ENCODE results near the gene HIGD2B.
A peak's percentile ranks its signal among the peaks of the same experiment; 100 is the strongest.
"Not testable (repeated sequence)": the region's sequence is repeated elsewhere in the genome, so short reads cannot be mapped to it uniquely, and the experiment has no call there.

Gene HIGD2B

GRCh38 chr15:72685925-72686794, at the start of gene HIGD2B, which contains the start of gene BBS4:
HIGD2B (minus strand) TSS chr15:72686182; CDS start chr15:72676374, 9,808 bp downstream.
BBS4 (plus strand) TSS chr15:72686207; CDS start chr15:72686228, 21 bp downstream.
- DNase-seq (ENCODE audit: low read depth), result peak; percentile 80

GRCh38 chr15:72735111-72735510, 49.1 kb upstream of the HIGD2B start:
- no peak for DNase-seq (ENCODE audit: low read depth)

GRCh38 chr15:72733941-72734738, 48.2 kb upstream of the HIGD2B start:
- no peak for DNase-seq (ENCODE audit: low read depth)

GRCh38 chr15:72732516-72732915, 46.5 kb upstream of the HIGD2B start:
- no peak for DNase-seq (ENCODE audit: low read depth)

GRCh38 chr15:72732086-72732485, 46.1 kb upstream of the HIGD2B start:
- no peak for DNase-seq (ENCODE audit: low read depth)

- no peak for DNase-seq (ENCODE audit: low read depth)
Measured at GRCh38 chr15:72728821-72729220, 42.8 kb upstream of the HIGD2B start.

- not testable (repeated sequence) for DNase-seq (ENCODE audit: low read depth)
Measured at GRCh38 chr15:72728249-72728648, 42.3 kb upstream of the HIGD2B start.

GRCh38 chr15:72727154-72727553, 41.2 kb upstream of the HIGD2B start:
- no peak for DNase-seq (ENCODE audit: low read depth)

- DNase-seq (ENCODE audit: low read depth), result not testable (repeated sequence)
Measured at GRCh38 chr15:72725851-72726250, 39.9 kb upstream of the HIGD2B start.

GRCh38 chr15:72725446-72725845, 39.5 kb upstream of the HIGD2B start:
- no peak for DNase-seq (ENCODE audit: low read depth)

GRCh38 chr15:72724028-72724427, 38.0 kb upstream of the HIGD2B start:
- no peak for DNase-seq (ENCODE audit: low read depth)

- peak; percentile 40 for DNase-seq (ENCODE audit: low read depth)
Measured at GRCh38 chr15:72722071-72722696, 36.2 kb upstream of the HIGD2B start.

GRCh38 chr15:72708551-72709303, 22.7 kb upstream of the HIGD2B start:
- DNase-seq (ENCODE audit: low read depth), result not testable (repeated sequence)

- no peak for DNase-seq (ENCODE audit: low read depth)
Measured at GRCh38 chr15:72706266-72706665, 20.3 kb upstream of the HIGD2B start.

- DNase-seq (ENCODE audit: low read depth), result no peak
Measured at GRCh38 chr15:72700076-72700475, 14.1 kb upstream of the HIGD2B start.

GRCh38 chr15:72698938-72699337, 13.0 kb upstream of the HIGD2B start:
- DNase-seq (ENCODE audit: low read depth), result no peak

GRCh38 chr15:72690938-72691337, 5.0 kb upstream of the HIGD2B start:
- no peak for DNase-seq (ENCODE audit: low read depth)

- DNase-seq (ENCODE audit: low read depth), result no peak
Measured at GRCh38 chr15:72688697-72689096, 2.7 kb upstream of the HIGD2B start.

- no peak for DNase-seq (ENCODE audit: low read depth)
Measured at GRCh38 chr15:72685301-72685924, 569 bp downstream of the HIGD2B start.

GRCh38 chr15:72682772-72683171, 3.2 kb downstream of the HIGD2B start:
- no peak for DNase-seq (ENCODE audit: low read depth)

- no peak for DNase-seq (ENCODE audit: low read depth)
Measured at GRCh38 chr15:72680931-72681330, 5.1 kb downstream of the HIGD2B start.
